ENCODE data around the gene BTBD2.

BTBD2 gene

GRCh38 chr19:1970806-1971502 is 44.6 kb downstream of the BTBD2 start:
- H3K9me3 ChIP-seq (ENCODE audit: low read depth, low read length) = no peaks in the 10 kb centered on the region
- no peak overlapping the region for H3K4me3 ChIP-seq
- H3K27ac ChIP-seq = no peak overlapping the region
- peaks cover 4% of the 10 kb centered on the region; the same call in 1 of the 2 replicates for H3K36me3 ChIP-seq (ENCODE audit: insufficient read depth, low read length)
- no peak for DNase-seq (ENCODE audit: low read depth, low spot score)
- H3K9ac ChIP-seq (ENCODE audit: insufficient read length) = no peak overlapping the region
- TF ChIP-seq EZH2 (IDR thresholded peaks at IDR 0.05) = no peak
- TF ChIP-seq FOXP2 (optimal IDR thresholded peaks at IDR 0.05; ENCODE audit: control extremely low read depth, extremely low read length, insufficient read depth) = no peak

GRCh38 chr19:1970003-1970805 is 45.3 kb downstream of the BTBD2 start:
- Histone ChIP-seq H3K9me3 (ENCODE audit: low read depth, low read length) (no peaks in the 10 kb centered on the region), H3K27ac (no peak overlapping the region), H3K4me3 (no peak overlapping the region), H3K9ac (ENCODE audit: insufficient read length) (no peak overlapping the region), H3K36me3 (ENCODE audit: insufficient read depth, low read length) (peaks cover 4% of the 10 kb centered on the region; the same call in 1 of the 2 replicates)
- no peak for DNase-seq (ENCODE audit: low read depth, low spot score)
- TF ChIP-seq POLR2AphosphoS5 (IDR thresholded peaks at IDR 0.05; ENCODE audit: borderline replicate concordance, low read depth, low read length) = no peak
- TF ChIP-seq EZH2 (IDR thresholded peaks at IDR 0.05) = no peak
- TF ChIP-seq FOXP2 (optimal IDR thresholded peaks at IDR 0.05; ENCODE audit: control extremely low read depth, extremely low read length, insufficient read depth) = no peak

- TF ChIP-seq POLR2AphosphoS5 (IDR thresholded peaks at IDR 0.05; ENCODE audit: borderline replicate concordance, low read depth, low read length) = no peak
- TF ChIP-seq FOXP2 (optimal IDR thresholded peaks at IDR 0.05; ENCODE audit: control extremely low read depth, extremely low read length, insufficient read depth) = no peak
- TF ChIP-seq EZH2 (IDR thresholded peaks at IDR 0.05) = no peak
- H3K27ac ChIP-seq = no peak overlapping the region
- H3K4me3 ChIP-seq = no peak overlapping the region
- H3K36me3 ChIP-seq (ENCODE audit: insufficient read depth, low read length) = peaks cover 4% of the 10 kb centered on the region; the same call in 1 of the 2 replicates
- no peak overlapping the region for H3K9ac ChIP-seq (ENCODE audit: insufficient read length)
- DNase-seq (ENCODE audit: low read depth, low spot score) = no peak
- H3K9me3 ChIP-seq (ENCODE audit: low read depth, low read length) = no peaks in the 10 kb centered on the region
These were observed 46.1 kb downstream of the BTBD2 start for GRCh38 chr19:1969176-1970002.

GRCh38 chr19:1968279-1969175 is 47.0 kb downstream of the BTBD2 start:
- Histone ChIP-seq H3K27ac (no peak overlapping the region), H3K9me3 (ENCODE audit: low read depth, low read length) (no peaks in the 10 kb centered on the region), H3K36me3 (ENCODE audit: insufficient read depth, low read length) (peaks cover 4% of the 10 kb centered on the region; the same call in 1 of the 2 replicates), H3K4me3 (no peak overlapping the region), H3K9ac (ENCODE audit: insufficient read length) (no peak overlapping the region)
- no peak for TF ChIP-seq POLR2AphosphoS5 (IDR thresholded peaks at IDR 0.05; ENCODE audit: borderline replicate concordance, low read depth, low read length)
- no peak for TF ChIP-seq EZH2 (IDR thresholded peaks at IDR 0.05)
- TF ChIP-seq FOXP2 (optimal IDR thresholded peaks at IDR 0.05; ENCODE audit: control extremely low read depth, extremely low read length, insufficient read depth) = no peak
- DNase-seq (ENCODE audit: low read depth, low spot score) = no peak

DNA sequence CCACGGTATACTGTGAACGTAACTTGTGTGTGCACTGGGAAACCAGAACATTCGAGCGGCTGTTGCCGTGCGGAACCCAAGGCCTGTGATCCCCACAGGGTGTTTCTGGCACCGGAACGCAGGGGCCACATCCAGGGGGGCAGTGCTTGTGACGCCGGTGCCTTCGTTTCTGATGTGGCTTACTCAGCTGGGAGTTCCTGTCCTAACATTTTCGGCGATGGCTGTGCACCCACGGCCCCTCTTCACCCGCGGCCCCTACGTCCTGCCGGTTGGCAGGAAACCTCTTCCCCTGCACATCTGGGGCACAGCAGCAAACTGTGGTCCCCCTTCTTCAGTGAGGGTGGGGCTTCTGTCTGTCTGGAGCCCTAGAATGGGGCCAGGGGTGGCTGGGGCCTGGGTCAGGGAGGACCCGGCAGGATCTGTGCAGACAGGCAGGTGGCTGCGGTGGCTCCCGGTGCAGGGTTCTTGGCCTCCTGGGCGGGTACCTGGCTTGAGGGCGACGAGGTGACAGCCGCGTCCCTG is 48.4 kb downstream of the BTBD2 start:
- Histone ChIP-seq H3K36me3 (ENCODE audit: insufficient read depth, low read length) (peaks cover 4% of the 10 kb centered on the region; the same call in 1 of the 2 replicates), H3K9me3 (ENCODE audit: low read depth, low read length) (no peaks in the 10 kb centered on the region), H3K4me3 (no peak overlapping the region), H3K9ac (ENCODE audit: insufficient read length) (no peak overlapping the region), H3K27ac (no peak overlapping the region)
- no peak for DNase-seq (ENCODE audit: low read depth, low spot score)
- no peak for TF ChIP-seq POLR2AphosphoS5 (IDR thresholded peaks at IDR 0.05; ENCODE audit: borderline replicate concordance, low read depth, low read length)
- no peak for TF ChIP-seq EZH2 (IDR thresholded peaks at IDR 0.05)
- no peak for TF ChIP-seq FOXP2 (optimal IDR thresholded peaks at IDR 0.05; ENCODE audit: control extremely low read depth, extremely low read length, insufficient read depth)

GRCh38 chr19:1962674-1963073 is 52.8 kb downstream of the BTBD2 start:
- no peak overlapping the region for H3K4me3 ChIP-seq
- no peak overlapping the region for H3K27ac ChIP-seq
- TF ChIP-seq EZH2 (IDR thresholded peaks at IDR 0.05) (no peak), POLR2AphosphoS5 (IDR thresholded peaks at IDR 0.05; ENCODE audit: borderline replicate concordance, low read depth, low read length) (no peak), FOXP2 (optimal IDR thresholded peaks at IDR 0.05; ENCODE audit: control extremely low read depth, extremely low read length, insufficient read depth) (no peak)
- H3K9me3 ChIP-seq (ENCODE audit: low read depth, low read length) = no peaks in the 10 kb centered on the region
- H3K36me3 ChIP-seq (ENCODE audit: insufficient read depth, low read length) = no peaks in the 10 kb centered on the region
- DNase-seq (ENCODE audit: low read depth, low spot score) = no peak
- no peak overlapping the region for H3K9ac ChIP-seq (ENCODE audit: insufficient read length)

Data from SK-N-MC (cell line).